ENCODE data around the gene RNF40. TPM values are rescaled to one million over a fixed set of nuclear protein-coding genes. Genes with fewer than 3 reads are reported as not detected.
A peak's percentile ranks its signal among the peaks of the same experiment; 100 is the strongest.
"Not testable (repeated sequence)": the region's sequence is repeated elsewhere in the genome, so short reads cannot be mapped to it uniquely, and the experiment has no call there.

Gene RNF40
- total RNA-seq, 4 donors from 2014 or later = 53.8 to 81.1 (median 73.4) TPM

GRCh38 chr16:30797670-30798309 lies 35.7 kb downstream of the RNF40 start:
- no peaks in the 10 kb centered on the region for H3K36me3 ChIP-seq
- no peak overlapping the region for H3K4me3 ChIP-seq
- H3K4me1 ChIP-seq = peaks cover 0 to 8% (median 0%) of the 10 kb centered on the region in 3 donors
- DNase-seq = no peak
- intact Hi-C loops (cut with DNase I) = no loop called here
- no peaks in the 10 kb centered on the region for H3K27me3 ChIP-seq
- H3K9me3 ChIP-seq = no peaks in the 10 kb centered on the region
- no peak for TF ChIP-seq POLR2A (IDR thresholded peaks at IDR 0.05)
- TF ChIP-seq, protein P1, sequence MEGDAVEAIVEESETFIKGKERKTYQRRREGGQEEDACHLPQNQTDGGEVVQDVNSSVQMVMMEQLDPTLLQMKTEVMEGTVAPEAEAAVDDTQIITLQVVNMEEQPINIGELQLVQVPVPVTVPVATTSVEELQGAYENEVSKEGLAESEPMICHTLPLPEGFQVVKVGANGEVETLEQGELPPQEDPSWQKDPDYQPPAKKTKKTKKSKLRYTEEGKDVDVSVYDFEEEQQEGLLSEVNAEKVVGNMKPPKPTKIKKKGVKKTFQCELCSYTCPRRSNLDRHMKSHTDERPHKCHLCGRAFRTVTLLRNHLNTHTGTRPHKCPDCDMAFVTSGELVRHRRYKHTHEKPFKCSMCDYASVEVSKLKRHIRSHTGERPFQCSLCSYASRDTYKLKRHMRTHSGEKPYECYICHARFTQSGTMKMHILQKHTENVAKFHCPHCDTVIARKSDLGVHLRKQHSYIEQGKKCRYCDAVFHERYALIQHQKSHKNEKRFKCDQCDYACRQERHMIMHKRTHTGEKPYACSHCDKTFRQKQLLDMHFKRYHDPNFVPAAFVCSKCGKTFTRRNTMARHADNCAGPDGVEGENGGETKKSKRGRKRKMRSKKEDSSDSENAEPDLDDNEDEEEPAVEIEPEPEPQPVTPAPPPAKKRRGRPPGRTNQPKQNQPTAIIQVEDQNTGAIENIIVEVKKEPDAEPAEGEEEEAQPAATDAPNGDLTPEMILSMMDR (IDR thresholded peaks at IDR 0.05) = no peak
- no peak overlapping the region for H3K27ac ChIP-seq
- WGBS, 2 donors = 64 to 83% methylated on average over 8 of the region's 8 CpGs

DNA sequence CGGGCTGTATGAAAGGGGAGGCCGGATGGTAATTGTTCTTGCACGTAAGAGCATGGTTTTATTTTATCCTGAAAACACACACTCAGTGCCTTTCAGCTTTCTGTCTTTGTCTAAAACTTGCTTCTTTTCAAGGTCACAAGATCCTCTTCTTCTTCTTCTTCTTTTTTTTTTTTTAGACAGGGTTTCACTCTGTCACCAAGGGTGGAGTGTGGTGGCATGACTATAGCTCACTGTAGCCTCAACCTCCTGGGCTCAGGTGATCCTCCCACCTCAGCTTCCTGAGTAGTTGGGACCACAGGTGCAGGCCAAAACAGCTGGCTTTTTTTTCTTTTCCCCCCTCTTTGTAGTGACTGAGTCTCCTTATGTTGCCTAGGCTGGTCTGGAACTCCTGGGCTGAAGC lies 40.8 kb downstream of the RNF40 start:
- Histone ChIP-seq H3K9me3 (no peaks in the 10 kb centered on the region), H3K27me3 (no peaks in the 10 kb centered on the region), H3K4me1 (peaks cover 3 to 26% (median 16%) of the 10 kb centered on the region in 3 donors), H3K27ac (no peak overlapping the region), H3K4me3 (no peak overlapping the region), H3K36me3 (no peaks in the 10 kb centered on the region)
- WGBS, 2 donors = 58 to 61% methylated on average over 3 of the region's 3 CpGs
- TF ChIP-seq POLR2A (IDR thresholded peaks at IDR 0.05) = no peak
- TF ChIP-seq, protein P1 (IDR thresholded peaks at IDR 0.05) = no peak
- DNase-seq = no peak
- intact Hi-C loops (cut with DNase I) = no loop called here

- no peak for TF ChIP-seq POLR2A (IDR thresholded peaks at IDR 0.05)
- TF ChIP-seq, protein P1 (IDR thresholded peaks at IDR 0.05) = no peak
- Histone ChIP-seq H3K27ac (peak overlapping the region; percentile 88 to 95 (median 91)), H3K4me1 (peaks cover 3 to 26% (median 16%) of the 10 kb centered on the region in 3 donors), H3K36me3 (no peaks in the 10 kb centered on the region), H3K9me3 (no peaks in the 10 kb centered on the region), H3K4me3 (peak overlapping the region; percentile 72 to 90 (median 78)), H3K27me3 (no peaks in the 10 kb centered on the region)
- intact Hi-C loops (cut with DNase I) = no loop called here
- no peak for DNase-seq
- 47 to 97% methylated on average over 3 to 8 of the region's 8 CpGs for WGBS, 2 donors
These were observed 42.9 kb downstream of the RNF40 start for GRCh38 chr16:30805056-30805369.

- peaks cover 3 to 26% (median 16%) of the 10 kb centered on the region in 3 donors for H3K4me1 ChIP-seq
- peak overlapping the region; percentile 72 to 90 (median 78) for H3K4me3 ChIP-seq
- no peaks in the 10 kb centered on the region for H3K9me3 ChIP-seq
- intact Hi-C loops (cut with DNase I) = no loop called here
- TF ChIP-seq, protein P1 (IDR thresholded peaks at IDR 0.05) = peak in 1 of 6 experiments; percentile 3
- TF ChIP-seq POLR2A (IDR thresholded peaks at IDR 0.05) = peak in 2 of 4 donors; percentile 85 to 89
- DNase-seq = no peak
- WGBS, 2 donors = 2 to 10% methylated on average over 9 to 21 of the region's 62 CpGs
- peak overlapping the region; percentile 88 to 95 (median 91) for H3K27ac ChIP-seq
- H3K27me3 ChIP-seq = no peaks in the 10 kb centered on the region
- H3K36me3 ChIP-seq = no peaks in the 10 kb centered on the region
These were observed 43.4 kb downstream of the RNF40 start for GRCh38 chr16:30805370-30806169.

- Histone ChIP-seq H3K27ac (no peak overlapping the region), H3K27me3 (no peaks in the 10 kb centered on the region), H3K4me3 (no peak overlapping the region), H3K9me3 (no peaks in the 10 kb centered on the region), H3K4me1 (peaks cover 3 to 27% (median 16%) of the 10 kb centered on the region in 3 donors), H3K36me3 (no peaks in the 10 kb centered on the region)
- 85 to 88% methylated on average over 5 of the region's 5 CpGs for WGBS, 2 donors
- DNase-seq = no peak
- no peak for TF ChIP-seq POLR2A (IDR thresholded peaks at IDR 0.05)
- TF ChIP-seq, protein P1 (IDR thresholded peaks at IDR 0.05) = no peak
- intact Hi-C loops (cut with DNase I) = no loop called here
These were observed 46.0 kb downstream of the RNF40 start for GRCh38 chr16:30808146-30808545.

DNA sequence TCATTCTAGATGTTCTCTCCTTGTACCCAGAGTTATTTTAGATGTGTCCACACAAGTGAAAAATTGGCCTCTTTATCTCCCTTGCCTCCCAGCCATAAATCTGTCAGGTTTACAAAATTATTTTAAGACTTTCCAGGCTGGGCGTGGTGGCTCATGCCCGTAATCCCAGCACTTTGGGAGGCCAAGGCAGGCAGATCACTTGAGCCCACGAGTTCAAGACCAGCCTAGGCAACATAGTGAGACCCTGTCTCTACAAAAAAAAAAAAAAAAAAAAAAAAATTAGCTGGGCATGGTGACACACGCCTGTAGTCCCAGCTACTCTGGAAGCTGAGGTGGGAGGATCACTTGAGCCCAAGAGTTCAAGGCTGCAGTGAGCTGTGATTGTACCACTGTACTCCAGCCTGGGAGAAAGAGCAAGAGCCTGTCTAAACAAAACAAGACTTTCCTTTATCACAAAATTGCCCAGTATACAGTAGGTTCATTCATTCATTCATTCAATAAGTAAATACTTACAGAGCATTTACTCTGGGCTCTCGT lies 46.8 kb downstream of the RNF40 start:
- not testable (repeated sequence) for DNase-seq, H3K4me3 ChIP-seq

DNA sequence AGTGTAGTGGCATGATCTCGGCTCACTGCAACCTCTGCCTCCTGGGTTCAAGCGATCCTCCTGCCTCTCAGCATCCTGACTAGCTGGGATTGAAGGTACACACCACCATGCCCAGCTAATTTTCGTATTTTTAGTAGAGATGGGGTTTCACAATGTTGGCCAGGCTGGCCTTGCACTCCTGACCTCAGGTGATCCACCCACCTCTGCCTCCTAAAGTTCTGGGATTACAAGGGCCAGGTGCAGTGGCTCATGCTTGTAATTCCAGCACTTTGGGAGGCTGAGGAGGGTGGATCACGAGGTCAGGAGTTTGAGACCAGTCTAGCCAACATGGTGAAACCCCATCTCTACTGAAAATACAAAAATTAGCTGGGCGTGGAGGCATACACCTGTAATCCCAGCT lies 47.6 kb downstream of the RNF40 start:
- 83 to 92% methylated on average over 4 of the region's 5 CpGs for WGBS, 2 donors
- DNase-seq; H3K27me3 ChIP-seq; H3K9me3 ChIP-seq; H3K4me3 ChIP-seq; H3K27ac ChIP-seq; intact Hi-C loops (cut with DNase I); H3K36me3 ChIP-seq: not testable (repeated sequence)
- H3K4me1 ChIP-seq = peaks cover 6 to 38% (median 22%) of the 10 kb centered on the region in 3 donors

More for the DNA sequence above, 46.8 kb downstream of the RNF40 start:
- intact Hi-C loops (cut with DNase I); H3K9me3 ChIP-seq; H3K27ac ChIP-seq; H3K36me3 ChIP-seq; H3K27me3 ChIP-seq: not testable (repeated sequence)
- H3K4me1 ChIP-seq = peaks cover 5 to 35% (median 21%) of the 10 kb centered on the region in 3 donors
- WGBS, 2 donors = 46 to 62% methylated on average over 5 of the region's 5 CpGs
